GM06990 (cell line): ENCODE measurements around the gene CHCHD6.

Source experiments
- DNase-seq: peaks from one replicate; pipeline ENCODE4 v3.0.0-alpha.2; 2011; ENCODE audit not compliant: insufficient read length; ENCODE audit errors: extremely low read depth
- H3K27me3 ChIP-seq: replicated peaks from 2 replicates; pipeline ENCODE4 v1.6.0; 2011; ENCODE audit warnings: low read length; ENCODE audit not compliant: control insufficient read depth, insufficient read depth
- H3K36me3 ChIP-seq: 2 replicates; pipeline ENCODE4 v1.5.1; 2011; ENCODE audit warnings: low read length; ENCODE audit not compliant: control insufficient read depth, insufficient read depth
- H3K4me3 ChIP-seq: replicated peaks from 2 replicates; pipeline ENCODE4 v1.5.1; 2011; ENCODE audit warnings: low read depth, mild to moderate bottlenecking, control low read depth, low read length
- CTCF ChIP-seq: IDR thresholded peaks from 2 replicates; pipeline ENCODE4 v1.5.1; 2011; ENCODE audit warnings: low read length, control low read depth, mild to moderate bottlenecking, inconsistent platforms; ENCODE audit not compliant: insufficient read depth, poor library complexity, severe bottlenecking

Gene CHCHD6

GRCh38 chr3:126976906-126977305 is 272.9 kb downstream of the CHCHD6 start:
- no peaks in the 10 kb centered on the region; the same call in 1 of the 2 replicates for H3K27me3 ChIP-seq
- no peak for DNase-seq
- H3K4me3 ChIP-seq = no peak overlapping the region
- H3K36me3 ChIP-seq = no peaks in the 10 kb centered on the region
- TF ChIP-seq CTCF = no peak

GRCh38 chr3:126977821-126978220 is 273.8 kb downstream of the CHCHD6 start:
- H3K36me3 ChIP-seq = no peaks in the 10 kb centered on the region
- no peak for DNase-seq
- no peaks in the 10 kb centered on the region; the same call in 1 of the 2 replicates for H3K27me3 ChIP-seq
- no peak for TF ChIP-seq CTCF
- H3K4me3 ChIP-seq = no peak overlapping the region

GRCh38 chr3:126978291-126978690 is 274.3 kb downstream of the CHCHD6 start:
- Histone ChIP-seq H3K36me3 (no peaks in the 10 kb centered on the region), H3K4me3 (no peak overlapping the region), H3K27me3 (no peaks in the 10 kb centered on the region; the same call in 1 of the 2 replicates)
- no peak for TF ChIP-seq CTCF
- no peak for DNase-seq

- Histone ChIP-seq H3K4me3 (no peak overlapping the region), H3K36me3 (no peaks in the 10 kb centered on the region), H3K27me3 (no peaks in the 10 kb centered on the region; the same call in none of the 2 replicates)
- TF ChIP-seq CTCF = no peak
- no peak for DNase-seq
Measured at GRCh38 chr3:126979046-126979628, 275.1 kb downstream of the CHCHD6 start.

- no peak for TF ChIP-seq CTCF
- H3K27me3 ChIP-seq = no peaks in the 10 kb centered on the region; the same call in none of the 2 replicates
- DNase-seq = no peak
- no peaks in the 10 kb centered on the region for H3K36me3 ChIP-seq
- no peak overlapping the region for H3K4me3 ChIP-seq
Measured at GRCh38 chr3:126980266-126980811, 276.3 kb downstream of the CHCHD6 start.
